GM18873 (cell line): ENCODE results near the gene RBM42.
A peak's percentile ranks its signal among the peaks of the same experiment; 100 is the strongest.

ENCODE experiments used
- ATAC-seq: cut with Tn5 transposase; IDR thresholded peaks from one replicate; pipeline ENCODE4 v1.9.1; 2021; ENCODE audit warnings: mild to moderate bottlenecking, moderate library complexity, moderate number of reproducible peaks; ENCODE audit not compliant: unreplicated experiment, low FRiP score

The RBM42 gene

DNA sequence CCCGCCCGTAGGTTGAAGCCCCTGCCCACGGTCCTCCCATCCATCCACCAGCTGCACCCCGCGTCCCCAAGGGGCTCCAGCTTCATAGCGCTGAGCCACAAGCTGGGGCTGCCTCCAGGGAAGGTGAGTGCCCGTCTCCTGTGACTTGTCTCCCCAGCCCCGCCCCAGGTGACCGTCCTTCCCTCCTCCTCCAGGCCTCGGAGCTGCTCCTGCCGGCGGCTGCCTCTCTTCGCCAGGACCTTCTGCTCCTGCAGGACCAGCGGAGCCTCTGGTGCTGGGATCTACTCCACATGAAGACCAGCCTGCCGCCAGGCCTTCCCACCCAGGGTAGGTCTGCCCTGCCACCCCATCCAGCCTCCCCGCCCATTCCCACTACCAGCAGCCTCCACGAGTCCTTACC is 8.8 kb upstream of the RBM42 start:
- ATAC-seq = no peak

DNA sequence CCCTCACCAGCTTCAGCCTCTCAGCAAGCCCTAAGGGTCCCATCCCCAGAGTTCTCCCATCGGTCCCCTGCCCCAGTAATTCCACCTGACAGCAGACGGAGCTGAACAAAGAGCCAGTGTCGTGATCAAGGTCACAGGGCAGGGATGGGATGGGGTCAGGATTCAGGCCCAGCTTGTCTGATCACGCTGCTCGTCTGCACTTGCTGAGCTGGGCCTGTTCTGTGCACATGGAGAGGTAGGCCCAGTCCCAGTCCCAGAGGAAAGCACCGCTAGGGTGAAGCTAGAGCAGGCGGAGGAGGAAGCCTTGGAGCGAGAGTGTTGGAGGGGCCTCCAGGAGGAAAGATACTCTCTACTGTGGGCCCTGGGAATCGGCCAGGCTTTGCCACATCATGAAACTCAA is 7.1 kb upstream of the RBM42 start:
- no peak for ATAC-seq

DNA sequence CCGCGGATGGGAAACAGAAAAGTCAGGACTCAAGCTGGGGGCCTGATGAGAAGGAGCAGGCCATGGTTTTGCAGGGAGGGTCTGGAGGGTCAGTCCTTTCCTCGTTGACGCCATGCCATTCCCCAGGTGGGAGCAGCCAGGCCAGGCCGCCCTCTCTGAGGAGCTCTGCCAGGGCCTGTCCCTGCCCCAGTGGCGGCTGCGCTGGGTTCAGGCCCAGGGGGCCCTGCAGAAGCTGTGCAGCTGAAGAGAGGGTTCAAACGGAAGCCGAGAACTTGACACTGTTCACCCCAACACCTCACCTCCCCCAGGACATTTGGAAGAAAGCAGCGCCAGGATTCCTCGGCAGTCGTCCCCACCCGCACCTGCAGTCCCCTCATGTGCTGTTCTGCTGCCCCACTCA is 6.1 kb upstream of the RBM42 start:
- ATAC-seq = no peak

DNA sequence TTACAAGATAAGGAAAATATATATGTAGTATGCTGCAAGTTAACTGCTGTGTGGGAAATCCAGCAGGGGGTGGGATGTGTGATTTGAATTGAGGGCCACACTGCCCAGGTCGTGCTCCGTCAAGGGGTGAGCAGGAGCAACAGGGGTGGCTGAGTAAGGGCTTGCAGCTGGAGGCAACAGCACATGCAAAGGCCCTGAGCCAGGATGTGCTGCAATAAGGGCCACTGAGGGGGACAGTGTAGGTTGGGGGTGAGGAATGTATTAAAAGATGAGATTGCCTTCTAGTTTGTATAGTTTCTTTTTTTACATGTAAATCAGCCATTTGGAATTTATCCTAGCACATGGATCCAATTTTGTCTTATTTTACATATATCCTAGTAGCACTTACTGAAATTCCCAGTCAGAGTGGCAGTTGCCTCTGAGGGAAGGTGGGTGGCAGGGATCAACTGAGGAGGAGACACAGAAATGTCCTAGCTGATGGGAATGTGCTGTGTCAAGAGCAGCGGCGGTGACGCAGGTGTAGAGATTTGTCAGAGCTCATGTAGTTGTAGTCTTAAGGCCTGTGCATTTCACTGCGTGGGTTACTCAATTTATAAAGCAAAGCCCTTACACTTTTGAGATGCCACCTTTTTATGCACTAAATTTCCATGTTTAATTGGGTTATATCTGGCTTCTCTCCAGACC is 5.4 kb upstream of the RBM42 start:
- ATAC-seq = no peak

DNA sequence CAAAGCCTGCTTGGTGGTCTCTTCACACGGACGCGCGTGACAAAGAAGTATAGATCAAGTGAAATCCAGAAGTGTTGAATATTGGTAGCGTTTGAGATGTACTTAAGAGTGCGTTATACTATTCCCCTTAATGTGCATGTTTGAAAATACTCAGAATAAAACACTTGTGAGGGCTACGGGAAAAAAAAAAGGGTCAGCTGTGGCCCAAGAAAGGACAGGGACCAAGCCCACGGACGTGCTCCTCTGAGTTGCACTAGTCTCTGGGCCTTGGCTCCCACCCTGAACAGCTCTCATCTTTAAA is 622 bp upstream of the RBM42 start:
- peak; percentile 5 for ATAC-seq

DNA sequence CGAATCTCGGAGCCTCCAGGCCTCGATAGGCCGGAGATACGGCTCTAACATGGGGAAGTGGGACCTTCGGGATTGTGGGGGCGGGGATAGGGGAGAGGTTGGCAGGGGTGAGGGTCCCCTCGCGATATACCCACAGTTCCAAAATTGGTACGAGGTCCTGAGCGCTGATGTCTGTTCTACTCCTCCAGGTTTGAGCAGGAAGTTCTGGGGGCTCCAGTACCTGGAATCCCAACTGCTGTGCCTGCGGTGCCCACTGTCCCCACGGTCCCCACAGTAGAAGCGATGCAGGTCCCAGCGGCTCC is 447 bp downstream of the RBM42 start:
- no peak for ATAC-seq

DNA sequence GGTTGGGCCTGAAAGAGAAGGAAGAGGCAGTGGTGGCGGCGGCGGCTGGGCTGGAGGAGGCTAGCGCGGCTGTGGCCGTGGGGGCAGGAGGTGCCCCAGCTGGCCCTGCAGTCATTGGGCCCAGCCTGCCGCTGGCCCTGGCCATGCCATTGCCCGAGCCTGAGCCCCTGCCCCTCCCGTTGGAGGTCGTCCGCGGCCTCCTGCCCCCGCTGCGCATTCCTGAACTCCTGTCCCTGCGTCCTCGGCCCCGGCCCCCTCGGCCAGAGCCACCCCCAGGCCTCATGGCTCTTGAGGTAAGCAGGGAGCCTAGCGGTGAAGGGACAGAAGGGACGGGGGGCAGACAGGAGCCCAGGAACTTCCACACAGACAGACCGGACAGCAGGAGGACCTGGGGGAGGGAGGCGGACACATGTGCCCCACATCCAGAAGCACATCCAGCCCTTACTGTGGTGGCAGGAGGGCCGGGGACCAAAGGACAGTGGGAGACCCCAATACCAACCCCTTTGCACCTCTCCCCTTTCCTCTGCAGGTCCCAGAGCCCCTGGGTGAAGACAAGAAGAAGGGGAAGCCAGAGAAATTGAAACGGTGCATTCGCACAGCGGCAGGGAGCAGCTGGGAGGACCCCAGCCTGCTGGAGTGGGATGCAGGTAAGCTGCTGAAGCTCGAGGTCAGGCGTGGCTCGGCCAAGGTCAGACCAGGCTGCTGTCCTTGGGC is 5.0 kb downstream of the RBM42 start:
- ATAC-seq = no peak

DNA sequence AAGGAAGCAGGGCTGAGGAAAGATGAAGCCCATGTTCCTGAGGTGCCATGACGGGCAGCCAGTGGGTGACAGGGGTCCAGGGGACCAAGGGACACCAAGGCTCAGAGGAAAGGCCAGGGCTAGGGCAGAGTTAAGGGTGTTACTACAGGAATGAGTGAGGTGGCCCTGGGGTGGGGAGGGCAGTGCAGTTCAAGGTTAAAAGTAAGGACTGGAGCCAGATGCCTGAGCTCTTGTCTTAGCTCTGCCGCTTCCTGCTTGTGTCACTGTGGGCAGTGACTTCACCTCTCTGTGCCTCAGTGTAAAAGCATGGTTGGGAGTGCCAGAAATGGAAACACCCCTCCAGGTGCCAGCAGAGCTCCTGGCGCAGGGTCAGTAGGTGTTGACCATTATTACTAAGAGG is 7.8 kb downstream of the RBM42 start:
- ATAC-seq = no peak

DNA sequence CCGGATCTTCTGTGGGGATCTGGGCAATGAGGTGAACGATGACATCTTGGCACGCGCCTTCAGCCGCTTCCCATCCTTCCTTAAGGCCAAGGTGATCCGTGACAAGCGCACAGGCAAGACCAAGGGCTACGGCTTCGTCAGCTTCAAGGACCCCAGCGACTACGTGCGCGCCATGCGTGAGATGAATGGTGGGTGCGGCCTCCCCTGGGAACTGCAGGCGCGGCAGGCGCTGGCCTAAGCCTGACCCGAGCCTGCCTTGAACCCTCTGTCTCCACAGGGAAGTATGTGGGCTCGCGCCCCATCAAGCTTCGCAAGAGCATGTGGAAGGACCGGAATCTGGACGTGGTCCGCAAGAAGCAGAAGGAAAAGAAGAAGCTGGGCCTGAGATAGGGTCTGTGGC is 8.3 kb downstream of the RBM42 start:
- ATAC-seq = no peak

DNA sequence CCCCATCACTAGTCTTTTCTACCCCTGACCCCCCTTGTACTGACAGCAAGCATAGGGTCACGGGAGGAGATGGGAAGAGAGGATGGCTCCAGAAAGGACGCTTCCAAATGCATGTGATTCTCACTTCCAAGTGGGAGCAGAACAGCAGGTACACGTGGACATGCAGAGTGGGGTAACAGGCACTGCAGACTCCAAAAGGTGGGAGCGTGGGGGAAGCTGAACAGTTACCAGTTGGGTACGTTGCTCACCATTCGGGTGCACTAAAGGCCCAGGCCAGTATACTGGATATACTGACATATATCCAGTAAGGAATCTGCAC is 10.4 kb downstream of the RBM42 start:
- no peak for ATAC-seq

DNA sequence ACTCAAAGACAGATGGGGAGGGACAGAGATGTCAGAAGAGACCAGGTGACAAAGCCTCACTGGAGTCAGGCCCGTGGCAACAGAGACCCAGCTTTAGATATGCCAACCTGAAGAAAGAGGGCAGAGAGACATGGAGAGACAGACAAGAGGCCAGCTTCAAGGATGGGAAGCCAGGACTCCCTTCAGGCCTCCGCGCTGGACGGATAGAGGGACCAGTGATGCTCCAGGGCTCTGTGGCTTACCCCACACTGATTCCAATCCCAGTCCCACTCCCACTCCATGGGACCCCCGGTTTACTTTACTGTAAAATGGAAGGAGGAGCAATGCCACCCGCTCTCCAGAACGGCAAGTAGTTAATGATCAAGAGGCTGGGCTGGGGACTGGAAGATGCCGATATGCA is 11.0 kb downstream of the RBM42 start:
- ATAC-seq = no peak

DNA sequence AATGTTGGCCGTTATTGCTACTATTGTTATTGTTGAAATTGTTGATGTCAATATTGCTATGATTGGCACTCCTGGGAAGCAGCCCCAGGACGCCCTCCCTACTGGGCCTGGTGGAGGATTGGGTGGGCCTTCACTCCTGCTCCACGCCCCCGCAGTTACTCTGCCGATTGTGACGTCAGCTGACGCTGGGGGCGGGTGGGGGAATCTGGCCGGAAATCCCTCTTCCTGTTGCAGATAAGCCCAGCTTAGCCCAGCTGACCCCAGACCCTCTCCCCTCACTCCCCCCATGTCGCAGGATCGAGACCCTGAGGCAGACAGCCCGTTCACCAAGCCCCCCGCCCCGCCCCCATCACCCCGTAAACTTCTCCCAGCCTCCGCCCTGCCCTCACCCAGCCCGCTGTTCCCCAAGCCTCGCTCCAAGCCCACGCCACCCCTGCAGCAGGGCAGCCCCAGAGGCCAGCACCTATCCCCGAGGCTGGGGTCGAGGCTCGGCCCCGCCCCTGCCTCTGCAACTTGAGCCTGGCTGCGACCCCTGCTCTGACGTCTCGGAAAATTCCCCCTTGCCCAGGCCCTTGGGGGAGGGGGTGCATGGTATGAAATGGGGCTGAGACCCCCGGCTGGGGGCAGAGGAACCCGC is 12.8 kb downstream of the RBM42 start, which contains the start of gene ETV2:
Gene ETV2, plus strand, starts transcription at position 231 of the 637 bp plus-strand sequence. CDS start 716 bp downstream, outside the sequence.
- ATAC-seq = no peak

DNA sequence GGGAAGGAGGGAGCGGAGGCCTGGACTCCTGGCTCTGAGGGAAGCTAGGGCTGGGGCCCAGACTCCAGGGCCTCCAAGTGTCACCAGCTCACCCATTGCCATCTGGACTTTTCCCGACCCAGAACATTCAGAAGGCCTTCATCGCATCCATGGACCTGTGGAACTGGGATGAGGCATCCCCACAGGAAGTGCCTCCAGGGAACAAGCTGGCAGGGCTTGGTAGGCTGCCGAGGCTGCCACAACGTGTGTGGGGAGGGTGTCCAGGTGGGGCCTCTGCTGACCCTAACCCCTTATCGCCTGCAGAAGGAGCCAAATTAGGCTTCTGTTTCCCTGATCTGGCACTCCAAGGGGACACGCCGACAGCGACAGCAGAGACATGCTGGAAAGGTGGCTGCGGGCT is 13.5 kb downstream of the RBM42 start:
- ATAC-seq = no peak

DNA sequence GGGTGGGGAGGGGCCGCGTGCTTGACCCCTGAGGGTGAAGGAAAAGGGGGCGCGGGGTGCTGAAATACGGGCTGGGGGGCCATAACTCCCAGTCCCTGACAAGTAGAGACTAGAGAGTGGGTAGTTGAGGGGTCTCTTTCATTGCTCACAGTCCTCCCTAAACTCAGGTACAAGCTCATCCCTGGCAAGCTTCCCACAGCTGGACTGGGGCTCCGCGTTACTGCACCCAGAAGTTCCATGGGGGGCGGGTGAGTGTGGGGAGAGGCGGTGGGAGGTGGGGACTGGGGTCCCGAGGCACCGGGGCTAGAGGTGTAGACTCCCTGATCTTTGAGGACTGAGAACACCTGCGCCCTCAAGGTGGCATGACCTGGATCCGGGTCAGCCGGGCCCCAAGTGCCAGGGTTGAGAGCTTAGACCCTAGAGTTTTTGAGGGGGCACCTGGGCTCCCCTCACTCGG is 14.0 kb downstream of the RBM42 start:
- no peak for ATAC-seq

DNA sequence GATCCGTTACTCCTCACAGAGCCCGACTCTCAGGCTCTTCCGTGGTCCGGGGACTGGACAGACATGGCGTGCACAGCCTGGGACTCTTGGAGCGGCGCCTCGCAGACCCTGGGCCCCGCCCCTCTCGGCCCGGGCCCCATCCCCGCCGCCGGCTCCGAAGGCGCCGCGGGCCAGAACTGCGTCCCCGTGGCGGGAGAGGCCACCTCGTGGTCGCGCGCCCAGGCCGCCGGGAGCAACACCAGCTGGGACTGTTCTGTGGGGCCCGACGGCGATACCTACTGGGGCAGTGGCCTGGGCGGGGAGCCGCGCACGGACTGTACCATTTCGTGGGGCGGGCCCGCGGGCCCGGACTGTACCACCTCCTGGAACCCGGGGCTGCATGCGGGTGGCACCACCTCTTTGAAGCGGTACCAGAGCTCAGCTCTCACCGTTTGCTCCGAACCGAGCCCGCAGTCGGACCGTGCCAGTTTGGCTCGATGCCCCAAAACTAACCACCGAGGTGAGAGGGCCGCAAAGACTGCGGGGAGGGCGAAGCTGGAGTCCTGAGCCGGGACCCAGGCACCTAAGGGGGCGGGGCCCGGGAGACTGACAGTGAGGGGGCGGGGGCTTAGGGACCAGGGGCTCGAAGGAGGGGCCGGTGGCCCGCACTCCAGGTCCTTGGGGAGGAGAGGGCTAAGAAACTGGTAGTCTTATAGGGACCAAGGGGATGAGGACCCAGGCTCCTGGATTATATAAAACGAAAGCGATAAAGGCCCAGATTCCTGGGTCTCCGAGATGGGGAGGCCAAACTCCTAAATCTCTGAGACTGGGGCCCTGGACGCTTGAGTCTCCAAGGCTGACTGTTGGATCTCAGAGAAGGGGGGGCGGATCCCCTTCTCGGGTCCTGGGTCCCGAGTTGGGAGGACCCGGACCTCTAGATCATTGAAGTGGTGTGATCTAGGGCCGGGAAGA is 14.7 kb downstream of the RBM42 start:
- peak; percentile 32 for ATAC-seq

DNA sequence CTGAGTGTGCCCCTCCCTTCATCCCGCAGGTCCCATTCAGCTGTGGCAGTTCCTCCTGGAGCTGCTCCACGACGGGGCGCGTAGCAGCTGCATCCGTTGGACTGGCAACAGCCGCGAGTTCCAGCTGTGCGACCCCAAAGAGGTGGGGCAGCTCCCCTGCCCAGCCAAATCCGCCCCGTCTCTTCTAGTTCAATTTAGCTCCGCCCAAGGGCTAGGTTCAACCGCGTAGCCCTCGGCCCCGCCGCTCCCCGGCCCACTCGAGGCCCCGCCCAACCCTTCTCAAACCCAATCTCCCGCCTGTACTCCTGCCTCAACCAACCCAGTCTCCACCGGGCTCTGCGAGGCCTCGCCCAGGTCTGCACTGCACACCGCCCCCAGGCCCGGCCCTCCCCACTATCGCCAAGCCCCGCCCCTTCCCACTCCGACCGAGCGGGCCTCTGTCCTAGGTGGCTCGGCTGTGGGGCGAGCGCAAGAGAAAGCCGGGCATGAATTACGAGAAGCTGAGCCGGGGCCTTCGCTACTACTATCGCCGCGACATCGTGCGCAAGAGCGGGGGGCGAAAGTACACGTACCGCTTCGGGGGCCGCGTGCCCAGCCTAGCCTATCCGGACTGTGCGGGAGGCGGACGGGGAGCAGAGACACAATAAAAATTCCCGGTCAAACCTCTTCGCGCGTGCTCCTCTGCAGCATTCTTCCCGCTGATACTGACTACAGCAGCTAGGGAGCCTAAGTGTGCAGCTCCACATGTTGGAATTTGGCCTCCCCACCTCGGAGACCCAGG is 15.6 kb downstream of the RBM42 start:
- peak; percentile 53 for ATAC-seq

DNA sequence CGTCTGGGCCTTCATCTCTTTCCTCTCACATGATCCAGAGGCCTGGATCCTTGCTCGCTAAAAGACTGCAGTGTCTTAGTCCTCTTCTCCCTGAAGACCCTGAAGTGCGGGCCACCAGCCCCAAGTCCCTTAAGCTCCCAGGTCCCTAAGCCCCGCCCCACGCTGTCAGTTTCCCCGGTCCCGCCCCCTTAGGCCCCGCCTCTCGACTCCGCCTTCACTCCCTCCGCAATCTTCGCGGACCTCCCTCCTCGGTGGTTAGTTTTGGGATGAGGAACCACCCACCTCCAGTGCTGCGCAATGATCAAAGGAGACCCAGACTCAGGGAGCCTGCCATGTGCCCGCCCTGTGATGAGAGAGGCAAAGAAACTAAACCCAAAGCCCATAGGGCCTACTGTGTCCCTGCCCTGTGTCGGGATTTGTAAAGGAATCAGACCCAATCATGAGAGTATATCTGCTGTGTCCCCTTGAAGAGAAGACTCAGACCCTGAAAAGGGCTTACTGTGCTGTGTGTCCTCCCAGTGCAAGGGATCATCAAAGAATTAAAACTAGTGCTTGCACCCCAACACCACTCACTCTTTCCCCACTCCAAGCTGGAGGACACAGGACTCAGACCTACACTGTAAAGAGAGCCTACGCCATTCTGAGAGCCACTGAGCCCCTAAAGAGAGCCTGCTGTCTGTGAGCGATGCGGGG is 16.3 kb downstream of the RBM42 start:
- no peak for ATAC-seq

DNA sequence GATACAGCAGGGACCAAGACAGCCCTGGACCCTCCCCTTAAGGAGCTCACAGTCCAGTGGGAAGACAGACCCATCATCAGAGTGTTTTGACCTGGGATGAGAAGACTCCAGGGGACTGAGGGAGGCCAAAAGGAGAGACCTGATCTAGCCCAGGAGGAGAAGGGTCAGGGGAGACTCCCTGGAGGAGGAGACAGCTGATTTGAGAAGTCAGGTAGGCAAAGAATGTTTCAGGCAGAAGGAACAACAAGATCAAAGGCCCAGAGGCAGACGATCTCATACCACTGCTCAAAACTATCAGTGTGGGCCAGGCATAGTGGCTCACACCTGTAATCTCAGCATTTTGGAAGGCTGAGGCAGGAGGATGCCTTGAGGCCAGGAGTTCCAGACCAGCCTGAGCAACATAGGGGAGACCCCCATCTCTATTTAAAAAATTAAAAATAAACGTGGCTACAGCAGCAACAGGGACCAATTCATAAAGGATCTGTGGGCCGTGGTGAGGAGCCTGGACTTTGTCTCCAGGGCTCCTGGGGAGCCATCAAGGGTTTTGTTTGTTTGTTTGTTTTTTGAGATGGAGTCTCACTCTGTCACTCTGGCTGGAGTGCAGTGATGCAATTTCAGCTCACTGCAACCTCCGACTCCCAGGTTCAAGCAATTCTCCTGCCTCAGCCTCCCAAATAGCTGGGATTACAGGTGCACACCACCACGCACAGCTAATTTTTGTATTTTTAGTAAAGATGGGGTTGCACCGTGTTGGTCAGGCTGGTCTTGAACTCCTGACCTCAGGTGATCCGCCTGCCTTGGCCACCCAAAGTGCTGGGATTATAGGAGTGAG is 17.1 kb downstream of the RBM42 start:
- ATAC-seq = no peak
